GM19240 (cell line): Measurements from ENCODE around the gene AFF3.

ENCODE experiments used
- DNase-seq: peaks from one replicate; pipeline ENCODE4 v3.0.0; 2011; ENCODE audit warnings: low spot score; ENCODE audit not compliant: insufficient read length

The AFF3 gene

DNA sequence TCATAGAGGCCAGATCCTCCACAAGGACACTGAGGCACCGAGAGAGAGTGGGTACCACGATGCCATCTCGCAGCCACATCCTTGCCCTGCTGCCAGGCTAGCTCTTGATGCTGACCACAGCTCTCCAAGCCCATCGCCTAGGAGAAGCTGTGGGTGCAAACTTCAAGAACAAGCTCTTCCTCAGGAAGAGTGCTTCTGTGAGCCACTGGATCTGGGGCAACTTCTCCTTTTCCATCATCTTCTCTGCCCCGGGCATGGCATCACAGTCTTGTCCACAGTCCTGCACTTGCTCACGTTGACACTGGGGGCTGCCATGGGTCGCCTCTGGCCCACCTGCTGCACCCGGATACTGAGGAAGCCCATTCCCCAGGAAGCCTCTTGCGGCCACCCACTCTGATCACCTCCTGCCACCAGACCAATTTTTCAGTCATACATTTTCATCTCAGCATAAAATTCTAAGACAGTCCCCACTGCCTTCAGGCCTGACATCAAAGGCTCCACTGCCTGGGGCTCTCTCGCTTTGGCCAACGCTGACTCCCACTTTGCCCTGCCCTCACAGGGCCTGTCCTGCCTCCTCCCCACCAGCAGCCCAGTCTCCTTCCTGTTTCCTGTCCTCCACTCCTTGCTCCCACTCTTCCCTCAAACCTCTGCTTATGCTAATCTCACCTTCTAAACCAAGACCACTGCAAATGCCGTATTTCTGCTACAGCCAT lies 243.9 kb downstream of the AFF3 start:
- DNase-seq: no peak

DNA sequence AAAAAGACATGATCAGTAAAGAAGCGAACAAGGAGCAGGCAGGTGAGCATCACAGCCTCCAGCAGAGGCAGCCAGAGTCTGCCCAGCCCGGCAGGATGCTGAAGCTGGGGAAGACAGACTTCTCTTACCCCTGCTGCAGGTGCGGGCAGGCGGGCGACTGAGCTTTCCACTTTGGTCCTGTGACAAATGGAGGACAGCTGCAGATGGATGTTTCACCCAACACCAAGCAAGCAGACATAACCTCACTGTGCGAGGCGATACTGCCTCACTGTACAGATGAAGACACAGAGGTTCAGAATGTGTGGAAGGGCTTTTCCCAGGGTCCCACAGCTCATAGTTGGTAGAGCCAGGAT lies 251.0 kb downstream of the AFF3 start:
- DNase-seq: no peak

DNA sequence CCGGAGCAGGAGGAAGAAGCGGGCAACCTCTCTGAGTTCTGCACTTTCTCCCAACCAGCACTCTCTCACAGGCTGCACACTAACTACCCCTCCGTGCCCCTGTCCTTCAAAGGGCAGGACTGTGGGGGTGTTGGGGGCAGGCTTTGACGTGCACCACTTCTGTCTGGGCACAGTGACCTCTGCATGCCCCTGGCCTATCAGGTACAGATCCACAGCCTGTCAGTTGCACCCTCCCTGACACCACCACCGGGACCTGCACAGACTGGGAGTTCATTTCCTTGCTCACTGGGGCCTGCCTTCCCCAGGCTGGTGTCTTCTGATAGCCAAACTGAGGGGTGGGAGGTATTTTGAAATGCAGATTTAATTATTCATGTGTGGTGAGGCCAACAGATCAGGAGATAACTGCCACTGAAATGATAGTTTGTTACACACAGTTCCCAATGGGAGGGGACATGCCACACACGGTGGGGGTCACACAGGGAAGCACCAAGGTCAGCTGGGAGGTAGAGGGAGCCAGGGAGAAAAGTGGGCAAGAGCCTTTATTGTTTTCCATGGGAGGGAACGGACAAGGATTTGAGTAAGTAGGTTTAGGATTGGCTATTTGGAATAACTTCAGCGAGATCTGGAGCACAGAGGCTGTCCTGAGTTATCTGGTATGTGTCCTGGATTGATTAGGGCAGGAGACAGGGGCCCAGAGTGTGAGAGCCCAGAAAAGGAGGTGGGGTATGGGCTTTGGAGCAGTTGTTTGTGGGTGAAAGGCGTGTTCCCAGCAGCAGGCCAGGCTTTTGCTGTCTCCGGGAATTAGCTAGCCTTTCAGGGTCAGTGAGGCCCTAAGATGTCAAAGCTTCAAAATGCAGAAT lies 251.6 kb downstream of the AFF3 start:
- DNase-seq: no peak

DNA sequence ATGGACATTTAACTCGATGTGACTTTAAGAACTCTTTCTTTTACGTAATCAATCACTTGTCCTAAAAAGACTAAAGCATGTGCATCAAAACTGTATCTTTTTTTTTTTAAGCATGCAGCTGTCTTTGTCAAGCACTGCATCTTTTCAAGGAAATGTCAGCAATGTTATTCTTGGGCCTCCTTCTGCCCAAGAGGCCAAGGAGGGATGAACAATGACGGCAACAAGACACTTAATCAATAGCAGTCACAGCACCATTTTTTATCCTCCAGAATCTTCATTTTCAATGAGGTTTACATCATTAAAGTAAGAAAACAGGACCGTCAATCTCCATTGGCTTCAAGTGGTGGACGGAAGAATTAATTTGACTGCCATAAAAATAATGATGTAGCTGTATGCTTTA lies 253.8 kb downstream of the AFF3 start:
- no peak for DNase-seq

DNA sequence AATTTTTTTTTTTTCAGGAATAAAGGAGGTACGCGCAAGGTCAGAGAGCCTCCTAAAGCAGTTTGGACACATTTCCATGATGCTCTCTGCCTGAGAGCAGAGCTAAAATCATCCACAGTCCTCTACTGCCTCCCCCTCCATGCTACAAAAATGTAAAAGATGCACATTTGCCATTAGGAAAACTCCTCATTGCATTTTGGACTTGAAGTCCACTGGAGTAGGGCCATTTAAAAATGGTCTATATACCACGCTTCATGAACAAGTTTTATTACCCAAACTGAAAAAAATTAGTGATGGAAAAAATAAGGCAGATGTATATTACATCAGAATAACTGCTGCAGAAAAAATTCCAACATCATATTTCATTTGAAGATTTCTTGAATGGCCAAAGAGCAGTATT lies 256.0 kb downstream of the AFF3 start:
- no peak for DNase-seq

DNA sequence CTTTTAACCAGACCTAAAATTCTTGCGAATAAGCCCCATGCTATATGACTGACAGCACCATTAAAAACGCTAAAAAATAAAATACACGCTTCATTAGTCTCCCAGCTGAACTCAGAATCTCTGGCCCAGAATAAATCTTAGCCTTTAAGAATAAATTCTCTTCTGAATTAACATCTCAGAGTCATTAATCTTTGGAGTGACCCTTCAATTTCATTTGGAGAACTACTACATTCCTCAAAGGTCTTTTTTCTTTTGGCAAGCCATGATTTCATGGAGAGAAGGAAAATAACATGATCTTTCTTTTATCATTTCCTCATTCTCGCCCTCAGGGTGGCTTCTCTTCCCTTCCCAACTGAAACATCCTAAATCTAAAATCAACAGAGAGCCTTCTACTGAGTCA lies 259.0 kb downstream of the AFF3 start:
- no peak for DNase-seq

DNA sequence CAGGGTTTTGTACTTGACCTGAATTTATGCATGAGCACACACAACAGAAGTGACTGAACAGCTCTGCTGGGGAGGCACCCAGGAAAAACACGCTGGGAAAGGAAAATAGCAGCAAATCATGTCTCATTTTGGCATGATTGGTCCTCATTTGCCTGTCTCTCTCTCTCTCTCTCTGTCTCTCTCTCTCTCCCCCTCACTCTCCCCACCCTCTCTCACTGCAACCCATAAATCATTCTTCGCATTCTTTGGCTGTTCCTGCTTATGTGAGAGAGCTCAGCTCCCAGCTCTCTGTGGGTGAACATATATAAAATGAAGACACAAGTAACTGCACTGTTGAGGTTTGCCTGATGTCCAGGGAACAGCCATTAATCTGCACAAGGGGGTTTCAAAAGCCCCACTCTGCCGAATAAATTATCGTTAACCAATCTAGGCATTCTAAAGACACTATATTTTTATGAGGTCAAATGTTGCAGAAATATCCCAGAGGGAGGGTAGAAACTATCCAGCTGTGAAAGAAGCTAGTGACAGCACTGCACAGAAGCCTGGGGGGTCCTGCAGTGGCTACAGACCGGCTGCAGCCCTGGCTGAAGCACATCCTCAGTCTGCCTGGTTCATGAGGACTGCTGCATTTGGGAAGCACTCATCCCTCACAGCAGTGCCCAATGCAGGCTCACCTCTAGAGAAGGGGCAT lies 260.3 kb downstream of the AFF3 start:
- DNase-seq: no peak

DNA sequence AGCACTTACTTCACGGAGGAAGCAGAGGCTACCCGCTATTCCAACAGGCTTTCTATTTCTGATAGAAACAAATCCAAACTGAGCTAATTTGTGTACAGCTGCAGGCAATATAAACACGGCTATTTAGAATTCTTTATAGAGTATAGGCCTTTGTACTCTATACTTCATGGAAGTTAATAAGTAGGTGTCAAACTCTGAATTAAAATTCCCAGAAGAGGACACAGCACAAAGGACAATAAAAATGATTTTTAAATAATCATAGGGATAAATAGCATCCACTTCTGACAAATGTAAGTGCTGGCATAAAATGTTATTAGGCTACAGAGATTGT lies 261.5 kb downstream of the AFF3 start:
- no peak for DNase-seq

DNA sequence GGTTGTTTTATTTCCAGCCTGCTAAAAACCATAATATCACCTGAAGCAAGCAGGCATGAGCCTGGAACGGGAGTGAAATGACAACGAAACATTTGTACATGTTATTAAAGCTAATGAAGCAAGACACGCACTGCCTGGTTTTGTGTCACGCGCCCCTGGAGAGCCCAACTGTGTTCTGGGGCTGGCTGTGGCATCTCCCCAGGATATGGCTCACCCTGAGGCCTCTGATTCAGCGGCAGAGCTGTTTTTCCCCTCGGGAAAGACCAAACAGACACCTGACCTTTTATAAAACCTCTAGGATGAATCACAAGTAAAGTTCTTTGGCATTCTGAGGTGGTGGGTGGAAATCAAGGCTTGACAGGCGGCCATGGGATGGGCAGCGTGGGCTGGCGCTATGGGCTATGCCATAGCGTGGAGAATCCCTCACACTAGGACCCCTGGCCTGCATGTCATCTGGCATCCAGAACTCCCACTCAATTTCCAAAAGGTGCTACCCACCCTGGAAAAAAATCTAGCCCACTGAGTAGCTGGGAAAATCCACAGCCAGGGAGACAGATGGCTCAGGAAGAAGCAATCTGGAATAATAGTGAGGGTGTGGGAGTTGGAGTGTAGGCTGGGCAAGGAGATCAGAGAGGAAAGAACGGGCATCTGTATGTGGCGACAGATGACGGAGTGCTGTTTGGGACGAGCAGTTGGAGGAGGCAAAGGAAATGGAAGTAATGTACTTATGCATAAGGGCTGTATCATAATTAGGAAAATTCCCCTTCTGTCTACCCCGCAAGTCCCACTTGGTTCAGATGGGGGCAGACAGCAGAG lies 262.0 kb downstream of the AFF3 start:
- no peak for DNase-seq

DNA sequence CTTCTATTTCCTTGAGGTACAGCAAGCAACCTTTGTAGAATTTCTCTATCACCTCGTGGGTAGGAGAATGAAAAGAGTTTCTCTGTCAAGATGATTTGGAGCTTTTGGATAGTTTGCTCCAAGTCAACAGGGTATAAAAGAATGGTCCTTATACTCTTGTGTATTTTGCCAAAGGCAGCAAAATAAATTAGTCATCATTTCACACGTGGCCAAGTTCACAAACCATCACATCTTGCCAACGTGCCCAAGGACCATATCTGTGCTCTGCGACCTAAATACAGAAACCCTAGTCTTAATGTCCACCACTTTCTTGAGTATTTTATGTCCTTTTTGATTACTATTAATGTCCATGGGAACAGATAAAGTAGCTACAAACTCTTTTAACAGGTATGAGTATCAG lies 262.9 kb downstream of the AFF3 start:
- no peak for DNase-seq

DNA sequence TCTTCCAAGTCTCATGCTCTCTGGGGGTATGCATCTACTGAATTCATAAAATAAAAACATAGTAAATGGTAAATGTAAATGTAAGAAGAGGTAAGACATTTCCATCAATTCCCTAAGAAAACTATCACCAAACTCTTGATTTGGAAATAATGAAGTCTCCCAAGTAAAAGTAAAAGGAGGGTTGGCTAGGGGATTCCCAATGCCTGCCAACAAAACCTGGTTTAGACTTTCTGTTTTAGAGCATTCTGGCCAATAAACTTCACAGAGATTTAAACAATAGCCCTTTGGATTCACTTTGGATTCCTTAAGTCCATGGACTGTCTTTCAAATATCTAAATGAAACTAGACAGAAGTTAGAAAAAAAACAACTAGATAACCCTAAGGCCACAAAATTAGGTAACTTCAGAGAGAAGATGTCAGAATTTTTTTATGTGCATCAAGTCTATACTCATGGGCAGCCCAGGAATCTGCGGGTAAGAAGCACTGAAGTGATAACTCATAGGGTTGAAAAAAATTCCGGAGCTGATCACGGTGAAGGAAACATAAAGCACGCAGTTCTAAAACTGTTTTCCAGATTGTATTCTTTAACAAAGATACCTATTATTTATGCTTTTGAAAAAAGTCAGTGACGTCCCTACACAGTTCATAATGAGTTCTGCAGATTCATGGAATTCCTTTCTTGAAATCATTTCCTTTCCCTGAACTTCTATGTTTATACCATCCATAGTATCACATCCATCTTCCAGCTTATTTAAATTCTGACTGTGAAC lies 263.6 kb downstream of the AFF3 start:
- no peak for DNase-seq

DNA sequence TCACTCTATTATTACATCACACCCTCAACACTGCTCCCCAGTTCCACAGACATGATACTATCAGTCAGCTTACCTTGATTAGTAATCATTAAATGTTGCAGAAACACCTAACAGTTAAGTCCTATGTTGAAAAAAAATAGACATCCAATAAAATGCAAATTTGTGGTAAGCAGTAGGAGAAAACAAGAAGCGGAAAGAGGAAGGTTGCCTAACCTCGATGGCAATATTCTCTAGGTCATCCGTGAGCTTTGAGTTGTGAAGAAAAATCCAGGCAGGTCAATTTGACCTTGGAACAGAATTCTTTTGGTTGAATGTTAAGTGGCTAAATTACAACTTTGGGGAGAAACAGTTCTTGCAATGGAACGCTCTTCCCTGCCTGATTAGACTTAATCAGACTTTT lies 264.4 kb downstream of the AFF3 start:
- no peak for DNase-seq

DNA sequence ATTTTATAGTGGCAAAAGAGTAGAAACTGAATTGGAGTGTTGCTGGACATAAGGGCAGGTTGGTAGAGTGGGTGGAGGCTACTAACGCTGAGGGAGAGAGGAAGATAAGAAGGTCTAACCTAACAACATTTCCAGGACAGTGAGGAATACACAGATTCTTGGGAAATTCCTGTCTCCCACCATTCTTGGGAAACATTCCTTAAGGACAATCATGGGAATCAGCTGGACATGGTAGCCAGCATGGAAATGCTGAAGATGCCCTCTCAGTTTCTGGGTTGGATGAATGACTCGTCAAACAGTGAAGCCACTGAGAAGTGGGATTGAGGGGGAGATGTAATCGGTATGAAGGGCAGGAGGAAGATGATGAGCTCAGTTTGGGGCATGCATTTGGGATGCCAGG lies 265.4 kb downstream of the AFF3 start:
- DNase-seq: no peak

DNA sequence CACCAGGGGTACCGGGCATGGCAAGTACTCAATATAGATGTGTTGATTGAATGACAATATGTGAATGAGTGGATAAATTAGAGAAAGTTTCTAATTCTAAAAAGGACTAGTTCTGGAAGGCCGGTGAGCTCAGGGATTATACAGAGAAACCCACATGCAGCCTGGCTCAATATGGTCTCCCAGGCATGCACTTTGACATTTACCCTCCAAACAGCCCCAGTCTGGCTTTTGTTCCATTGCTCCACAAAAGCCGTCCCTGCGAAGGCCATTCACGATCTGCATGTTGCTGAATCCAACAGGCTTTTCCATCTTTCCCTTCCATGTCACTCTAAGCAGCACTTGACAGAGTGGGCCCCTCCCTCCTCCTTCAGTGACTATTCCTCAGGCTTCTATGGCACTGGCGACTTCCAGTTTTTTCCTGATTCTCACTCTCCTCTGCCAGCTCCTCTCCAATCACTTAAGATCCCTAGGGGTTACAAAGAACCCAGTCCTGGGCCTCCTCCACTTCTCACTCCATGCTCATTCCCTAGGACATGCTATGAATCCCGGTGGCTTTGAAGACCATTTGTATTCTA lies 266.7 kb downstream of the AFF3 start:
- DNase-seq: no peak

DNA sequence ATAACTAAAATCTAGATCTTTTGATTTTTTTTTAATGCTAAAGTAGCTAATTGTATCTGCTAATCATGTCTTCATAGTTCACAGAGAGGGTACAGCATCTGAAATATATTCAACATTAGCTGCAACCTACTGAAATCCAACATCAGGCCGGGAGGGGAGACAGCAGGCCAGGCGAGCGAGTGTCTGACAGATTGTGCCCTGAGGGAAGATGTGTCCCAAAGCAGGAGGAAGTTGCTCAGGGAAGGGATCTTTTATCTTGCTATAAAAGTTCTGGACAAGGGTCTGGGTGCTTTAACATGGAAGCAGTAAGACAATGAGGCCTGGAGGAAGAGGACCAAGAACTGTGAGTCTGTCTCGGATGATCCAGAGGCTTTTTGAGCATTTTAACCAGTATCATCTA lies 274.1 kb downstream of the AFF3 start:
- DNase-seq: no peak

DNA sequence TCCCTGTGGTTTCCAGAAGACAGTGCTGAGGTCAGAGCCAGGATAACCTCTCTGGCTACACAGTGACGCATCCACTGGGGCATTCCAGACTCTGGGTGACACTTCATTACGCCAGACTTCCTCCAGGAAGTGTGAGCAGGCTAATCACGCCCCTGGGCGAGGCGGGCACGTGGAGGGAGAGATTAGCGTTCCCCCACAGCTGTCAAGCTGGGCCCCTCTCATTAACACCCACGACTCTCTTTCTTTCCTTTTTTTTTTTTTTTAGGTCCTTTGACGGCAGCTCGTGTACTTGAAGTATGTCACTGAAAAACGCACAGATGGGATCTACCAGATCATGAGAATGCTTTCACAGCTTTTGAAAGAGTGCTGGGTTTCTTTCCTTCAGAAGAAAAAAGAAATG lies 274.6 kb downstream of the AFF3 start:
- DNase-seq: no peak

DNA sequence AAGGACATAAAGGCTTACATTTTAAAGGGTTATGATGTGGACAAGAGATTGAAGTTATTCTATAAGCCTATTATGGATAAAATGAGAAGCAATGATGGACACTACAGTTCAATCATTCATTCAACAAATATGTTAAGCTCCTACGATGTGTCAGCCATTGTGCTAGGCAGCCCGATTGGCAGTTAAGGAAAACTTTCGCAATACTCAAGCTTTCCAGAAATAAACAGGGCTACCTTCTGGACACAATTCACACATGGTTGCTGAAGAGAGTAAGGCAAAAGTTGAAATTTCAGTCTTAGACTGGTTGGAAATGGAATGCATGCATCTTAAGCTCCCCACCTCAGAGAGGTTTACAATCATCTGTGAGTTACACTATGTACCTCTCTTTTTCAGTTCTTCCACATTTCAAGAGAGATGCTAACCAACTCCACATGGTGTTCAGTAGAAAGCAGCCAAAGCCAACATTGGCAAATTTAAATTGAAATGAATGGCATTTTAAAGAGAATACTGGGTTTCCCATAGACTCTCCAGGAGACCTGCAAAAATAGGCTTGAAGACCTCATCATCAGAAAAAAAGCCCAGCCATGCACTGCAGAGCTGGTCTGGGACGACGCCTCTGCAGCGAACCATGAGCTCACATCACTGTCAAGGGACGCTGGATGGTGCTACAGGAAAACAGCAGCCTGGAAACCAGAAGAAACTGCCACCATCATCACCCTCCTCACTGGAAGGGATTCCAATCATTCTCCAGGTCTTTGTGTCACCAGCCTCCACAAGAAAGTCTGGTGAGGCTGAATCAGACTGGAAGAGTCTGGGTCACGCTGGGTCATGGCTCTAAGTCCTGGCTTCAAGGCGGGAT lies 276.3 kb downstream of the AFF3 start:
- no peak for DNase-seq

DNA sequence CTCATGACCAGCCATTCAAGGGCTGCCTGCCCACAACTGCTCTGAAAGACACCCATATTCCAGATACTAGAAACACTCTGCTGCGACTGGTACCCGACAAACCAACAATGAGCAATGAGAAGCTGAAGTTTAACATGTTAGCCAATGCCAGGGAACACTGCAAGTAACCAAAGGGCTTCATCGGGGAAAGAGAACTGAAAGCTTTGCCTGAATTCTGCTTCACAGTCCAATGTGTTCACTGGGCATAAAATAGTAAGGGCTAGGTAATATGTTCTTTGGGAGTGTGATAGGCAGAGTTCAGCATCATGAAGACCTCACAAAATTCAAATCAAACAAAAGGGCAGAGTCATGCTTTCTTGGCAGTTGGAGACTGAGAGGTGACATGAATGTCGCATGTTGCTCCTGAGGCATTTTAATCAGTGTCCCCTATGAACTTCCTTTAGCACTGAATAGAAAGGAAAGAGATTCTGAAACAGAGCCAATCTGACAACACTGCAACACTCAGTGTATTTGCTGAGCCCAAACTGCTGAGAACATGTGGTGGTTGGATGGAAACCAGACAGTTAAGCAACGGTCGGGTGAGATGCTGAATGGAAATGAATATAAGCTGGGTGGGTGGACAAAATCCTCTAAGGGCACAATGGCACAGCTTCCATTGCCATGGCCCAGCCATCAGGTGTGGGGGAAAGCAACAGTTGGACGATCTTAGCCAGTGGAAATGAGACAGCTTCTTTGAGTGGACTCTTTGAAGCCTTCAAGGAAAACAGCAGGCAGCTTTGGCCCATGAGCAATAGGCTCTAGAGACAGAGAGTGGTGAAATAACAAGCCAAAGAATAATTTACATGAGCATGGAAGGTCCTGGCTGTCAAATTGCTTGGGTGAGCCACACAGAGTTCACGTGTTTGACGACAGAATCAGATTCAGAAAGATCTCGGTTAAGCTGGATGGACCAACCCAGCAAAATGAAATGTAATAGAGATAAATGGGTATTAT lies 277.5 kb downstream of the AFF3 start:
- DNase-seq: no peak

DNA sequence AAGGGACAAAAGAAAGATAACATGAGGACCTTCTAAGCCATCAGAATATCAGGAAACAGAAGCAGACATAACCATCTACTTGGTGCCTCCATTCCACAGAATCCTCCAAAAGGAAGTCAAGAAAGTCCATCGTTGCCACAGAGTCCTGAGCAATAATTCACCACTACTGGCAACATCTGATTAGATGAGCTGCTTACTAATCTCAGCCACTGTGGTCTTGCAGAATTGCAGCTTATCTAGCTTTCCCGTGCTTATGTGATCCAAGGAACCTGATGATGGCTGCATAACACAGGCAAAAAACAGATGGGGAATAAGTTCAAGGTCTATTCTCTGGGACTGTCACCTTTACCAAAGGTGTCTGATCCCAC lies 278.5 kb downstream of the AFF3 start:
- DNase-seq: no peak
